Tibial nerve (tissue), 3 donors: ENCODE measurements around the gene EXOC6B.

Experiments used
- CTCF ChIP-seq, 5 experiments: fragments of 200-600 bp in 3 of 5; fragments of 450-650 bp in 2 of 5; sonication (generic) in 3 of 5; IDR thresholded peaks; one replicate each; pipeline ENCODE4 v1.5.1; 2016 to 2019; ENCODE audit warnings: antibody characterized with exemption in 5 of 5, mild to moderate bottlenecking in 3 of 5, moderate library complexity in 2 of 5
- POLR2A ChIP-seq, 2 donors: fragments of 450-650 bp; IDR thresholded peaks; one replicate each; pipeline ENCODE4 v1.6.1; 2017; ENCODE audit warnings: antibody characterized with exemption in 2 of 2, mild to moderate bottlenecking in 2 of 2, moderate library complexity in 2 of 2

- TF ChIP-seq CTCF (IDR thresholded peaks at IDR 0.05) (no peak), POLR2A (IDR thresholded peaks at IDR 0.05) (no peak)
Measured at GRCh38 chr2:72261076-72261475, 564.8 kb downstream of the EXOC6B start.
